GM21619 (cell line): ENCODE results near the gene NPAS3.

Source experiments
- ATAC-seq: cut with Tn5 transposase; IDR thresholded peaks from one replicate; pipeline ENCODE4 v1.9.1; 2021; ENCODE audit not compliant: unreplicated experiment

Gene NPAS3

DNA sequence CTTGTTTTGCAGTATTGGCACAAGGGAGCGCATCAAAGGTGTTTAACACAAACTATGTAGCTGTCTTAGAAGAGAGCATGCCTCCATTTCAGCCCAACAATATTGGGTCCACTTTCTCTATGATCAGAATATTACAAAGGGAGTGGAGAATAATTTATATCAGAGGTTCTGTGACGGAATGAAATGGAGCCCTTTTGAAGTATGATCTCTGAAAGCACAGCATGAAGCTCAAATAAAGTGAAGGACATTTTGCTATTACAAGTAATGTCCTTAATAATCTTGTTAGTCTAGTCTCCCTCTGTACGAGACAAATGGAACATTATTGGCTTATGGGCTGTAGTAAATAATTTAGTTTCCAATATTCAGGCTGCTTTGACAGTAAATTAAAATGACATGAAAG is 302.7 kb downstream of the NPAS3 start:
- no peak for ATAC-seq

DNA sequence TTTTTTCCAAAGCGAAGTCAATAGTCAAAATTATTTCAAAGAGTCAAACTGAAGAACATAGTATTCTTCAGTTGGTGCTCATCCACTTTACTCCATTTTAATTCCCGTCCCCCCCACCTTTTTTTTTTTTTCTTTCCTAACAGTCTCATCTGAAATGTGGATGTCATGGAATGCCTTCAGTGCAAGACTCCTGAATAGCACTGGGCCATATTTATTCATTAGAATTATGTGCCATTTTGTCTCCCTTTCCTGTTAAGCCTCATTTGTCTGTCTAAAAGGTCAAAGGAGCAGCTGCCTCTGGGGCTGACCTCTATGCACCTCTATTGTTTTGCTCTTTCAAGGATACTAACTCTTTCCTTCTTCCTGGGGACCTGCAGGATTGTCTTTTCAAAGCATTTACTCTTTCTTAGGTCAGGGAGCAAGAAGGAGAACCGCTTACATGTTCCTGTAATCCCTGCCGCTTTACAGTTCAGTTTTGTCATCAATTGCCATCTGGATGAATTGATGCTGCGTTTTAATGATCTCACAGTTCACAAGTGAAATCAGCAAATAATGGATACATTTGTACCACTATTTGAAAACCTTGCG is 310.6 kb downstream of the NPAS3 start:
- ATAC-seq, result no peak

DNA sequence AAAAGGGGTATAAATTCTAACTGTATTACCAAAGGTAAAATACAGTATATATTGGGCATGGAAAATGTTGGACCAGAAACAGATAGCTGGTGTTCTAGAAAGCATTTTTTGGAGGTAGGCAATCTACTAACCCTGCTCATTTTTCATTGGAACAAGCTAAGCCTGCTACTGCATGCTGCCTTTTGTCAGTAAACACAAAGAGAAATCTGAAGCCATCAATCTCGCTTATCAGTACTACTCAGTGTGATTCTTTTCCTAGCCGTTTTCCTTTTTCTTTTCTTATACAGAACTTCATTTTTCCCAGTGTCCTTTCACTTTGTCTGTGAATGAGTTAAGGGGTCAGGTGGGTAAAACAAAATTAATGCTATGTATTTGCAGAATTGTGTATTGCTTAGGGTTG is 312.3 kb downstream of the NPAS3 start:
- no peak for ATAC-seq

DNA sequence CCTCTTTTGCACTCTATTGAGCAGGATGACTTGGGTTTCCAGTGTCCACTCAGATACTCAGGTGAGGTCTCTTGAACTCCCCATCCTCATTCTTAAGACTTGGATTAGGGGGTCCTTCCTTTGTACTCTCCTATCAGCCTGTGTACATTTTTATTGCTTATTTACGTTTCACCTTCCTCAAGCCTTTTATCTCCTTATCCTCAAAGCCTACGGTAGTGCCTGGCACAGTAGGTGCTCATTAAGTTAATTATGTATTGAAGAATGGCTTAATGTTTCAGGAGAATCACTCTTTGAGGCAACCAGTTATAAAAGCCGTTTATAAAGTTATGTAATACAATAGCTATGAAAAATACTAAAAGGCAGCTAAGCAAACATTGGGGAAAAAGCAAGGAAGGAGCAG is 315.7 kb downstream of the NPAS3 start:
- no peak for ATAC-seq

DNA sequence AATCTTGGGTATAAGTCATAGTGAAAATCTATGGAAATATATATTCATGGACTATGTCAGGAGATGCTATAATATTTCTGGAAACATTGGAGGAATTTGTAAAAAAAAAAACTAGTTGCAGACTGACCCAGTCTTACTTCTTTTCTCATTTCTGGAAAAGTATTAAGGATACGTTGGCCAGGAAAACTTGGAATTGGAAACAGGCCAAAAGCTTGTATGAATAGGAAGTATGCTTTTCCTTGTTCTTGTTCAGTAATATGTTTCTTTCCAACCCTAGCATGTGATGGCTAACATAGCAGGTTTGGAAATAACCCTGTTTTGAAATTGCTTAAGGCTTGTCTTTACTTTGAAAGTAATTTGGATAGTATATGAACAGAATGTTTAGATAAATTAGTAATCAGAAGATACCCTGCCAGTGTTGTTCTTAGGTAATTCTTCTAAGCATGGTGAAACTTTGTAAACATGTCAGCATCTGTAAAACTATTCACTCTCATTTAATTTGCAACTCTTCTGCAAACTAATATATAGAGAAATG is 316.2 kb downstream of the NPAS3 start:
- no peak for ATAC-seq

DNA sequence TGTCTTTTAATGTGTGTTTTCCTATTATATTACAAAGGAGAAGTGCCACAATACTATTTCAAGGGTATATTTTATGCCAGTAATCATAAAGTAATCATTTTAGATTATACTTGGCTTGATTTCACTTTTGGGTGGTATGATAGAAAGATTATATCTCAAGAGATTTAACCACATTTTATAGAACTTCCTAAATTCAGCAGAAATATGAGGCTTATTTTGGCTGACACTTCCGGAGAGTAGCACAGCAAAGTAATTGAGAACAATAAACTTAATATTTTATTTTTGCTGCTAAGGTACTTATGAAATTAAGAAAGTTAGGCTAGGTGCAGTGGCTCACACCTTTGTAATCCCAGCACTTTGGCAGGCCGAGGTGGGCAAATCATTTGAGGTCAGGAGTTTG is 319.1 kb downstream of the NPAS3 start:
- ATAC-seq, result no peak

DNA sequence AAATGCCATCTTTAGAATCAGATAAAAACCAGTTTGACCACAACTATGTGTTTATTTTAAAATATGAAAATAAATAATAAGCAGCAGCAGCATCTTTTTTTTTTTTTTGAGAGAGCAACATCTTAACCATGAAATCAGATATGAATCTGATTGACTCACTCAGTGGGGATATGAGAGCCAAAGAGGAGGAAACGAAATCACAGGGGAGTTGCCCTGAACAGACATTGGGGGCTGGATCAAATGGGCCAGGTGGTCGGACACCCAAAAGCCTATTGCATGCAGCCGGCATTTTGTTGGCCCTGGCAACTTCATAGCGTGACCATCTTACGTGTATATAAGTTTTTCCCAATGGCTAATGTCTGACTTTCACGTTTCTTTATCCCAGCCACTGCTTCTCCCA is 321.1 kb downstream of the NPAS3 start:
- ATAC-seq, result no peak

DNA sequence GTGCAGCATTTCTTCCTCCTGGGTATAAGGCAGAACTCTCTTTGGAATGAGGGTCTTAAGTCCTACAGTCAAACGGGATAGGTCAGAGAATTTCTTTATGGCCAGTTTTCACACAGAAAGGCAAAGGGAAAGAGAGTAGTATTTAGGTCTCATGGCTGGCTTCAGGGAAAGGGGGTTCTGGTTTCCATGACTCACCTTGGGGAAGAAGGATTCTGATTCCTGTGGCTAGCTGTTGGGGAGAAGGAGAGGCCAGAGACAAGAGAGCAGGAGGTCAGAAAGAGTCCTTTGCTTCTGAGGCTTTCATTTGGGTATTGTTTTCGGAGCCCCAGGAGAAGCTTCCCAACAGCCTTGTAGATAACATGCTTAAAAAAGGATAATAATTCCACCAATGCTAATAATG is 332.5 kb downstream of the NPAS3 start:
- no peak for ATAC-seq

DNA sequence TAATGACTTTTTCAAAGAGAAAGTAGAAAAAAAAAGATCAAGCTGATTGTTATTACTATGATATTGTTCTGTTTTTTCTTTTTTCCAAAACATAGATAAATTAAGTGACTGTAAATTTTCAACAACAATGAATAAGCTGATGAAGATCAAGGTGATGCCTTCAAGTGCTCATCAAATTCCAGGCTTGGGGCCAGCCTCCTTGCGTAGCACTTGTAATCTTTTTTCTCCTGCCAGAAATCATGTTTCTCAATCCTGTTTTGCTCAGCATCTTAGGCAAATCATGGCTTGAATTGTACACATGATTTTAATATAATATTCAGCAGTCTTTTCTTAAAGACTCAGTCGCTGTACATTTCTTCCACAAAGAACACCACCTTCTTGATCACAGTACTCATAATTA is 333.2 kb downstream of the NPAS3 start:
- ATAC-seq, result no peak

DNA sequence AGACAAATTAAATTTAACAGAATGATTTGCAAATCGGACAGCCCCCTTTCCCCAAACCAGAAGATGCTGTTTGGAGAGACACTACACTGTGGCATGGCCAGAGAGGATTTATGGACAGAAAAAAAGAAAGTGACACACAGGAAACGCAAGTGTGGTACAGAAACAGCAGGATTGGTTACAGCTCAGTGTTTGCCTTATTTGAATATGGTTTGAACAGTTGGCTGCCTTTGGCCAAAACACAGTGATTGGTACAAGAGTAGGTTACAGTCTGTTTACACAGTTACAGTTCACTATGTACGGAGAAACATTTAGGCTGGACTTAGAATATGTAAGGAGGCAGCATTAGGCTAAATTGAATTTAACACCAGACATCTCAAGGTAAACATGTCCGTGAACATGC is 335.3 kb downstream of the NPAS3 start:
- ATAC-seq, result no peak

DNA sequence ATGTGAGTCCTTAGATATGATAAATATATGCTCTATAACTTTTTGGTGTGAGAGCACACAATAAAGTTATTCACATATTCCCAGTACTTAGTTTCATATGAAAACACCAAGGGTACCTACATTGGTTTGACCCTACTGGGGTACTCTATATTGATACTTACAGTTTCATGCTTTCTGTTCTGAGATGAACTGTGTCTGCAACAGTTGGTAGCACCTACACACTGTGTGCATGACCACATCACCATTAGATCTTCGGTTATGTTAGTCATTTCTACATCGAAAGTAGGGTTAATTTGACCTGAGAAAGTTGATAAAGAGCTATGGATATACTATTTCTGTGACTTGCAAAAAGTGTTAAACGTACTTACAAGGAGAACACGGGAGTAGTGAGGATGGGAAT is 337.2 kb downstream of the NPAS3 start:
- ATAC-seq, result no peak

DNA sequence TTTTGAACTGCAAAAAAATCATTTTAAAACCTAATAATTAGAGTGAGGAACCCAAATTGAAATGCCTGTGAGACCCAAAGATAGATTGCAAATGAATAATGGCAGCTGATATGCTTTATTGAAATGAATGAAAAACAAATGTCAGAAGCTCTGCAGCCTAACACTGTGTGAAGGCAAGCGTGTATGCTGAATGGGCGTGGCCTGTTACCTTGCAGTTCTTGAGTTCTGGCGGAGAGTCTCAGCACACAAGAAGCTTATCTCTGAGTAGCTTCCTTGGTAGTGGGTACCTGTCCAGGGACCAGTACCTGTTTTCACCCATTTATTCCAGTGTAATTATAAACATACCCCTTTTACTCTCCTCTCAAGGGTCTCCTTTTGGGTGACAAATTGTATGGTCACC is 341.2 kb downstream of the NPAS3 start:
- no peak for ATAC-seq

DNA sequence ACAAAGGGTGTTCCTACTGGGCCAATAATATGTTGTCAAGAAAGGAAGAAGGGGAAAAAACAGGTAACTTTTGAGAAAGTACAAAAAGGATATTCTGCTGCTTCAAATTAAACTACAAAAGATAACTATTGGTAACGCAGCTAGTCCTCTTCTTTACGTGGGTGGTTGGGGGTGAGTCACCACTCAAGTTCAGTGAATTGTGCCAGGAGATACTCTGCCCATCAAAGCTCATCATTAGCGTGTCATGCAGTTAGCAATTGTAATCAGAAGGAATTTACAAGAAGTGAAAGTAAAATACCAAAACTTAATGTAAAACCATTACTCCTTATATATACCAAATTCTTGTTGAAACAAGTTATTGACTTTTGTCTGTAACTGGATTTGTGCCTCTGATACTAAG is 342.0 kb downstream of the NPAS3 start:
- ATAC-seq, result no peak

DNA sequence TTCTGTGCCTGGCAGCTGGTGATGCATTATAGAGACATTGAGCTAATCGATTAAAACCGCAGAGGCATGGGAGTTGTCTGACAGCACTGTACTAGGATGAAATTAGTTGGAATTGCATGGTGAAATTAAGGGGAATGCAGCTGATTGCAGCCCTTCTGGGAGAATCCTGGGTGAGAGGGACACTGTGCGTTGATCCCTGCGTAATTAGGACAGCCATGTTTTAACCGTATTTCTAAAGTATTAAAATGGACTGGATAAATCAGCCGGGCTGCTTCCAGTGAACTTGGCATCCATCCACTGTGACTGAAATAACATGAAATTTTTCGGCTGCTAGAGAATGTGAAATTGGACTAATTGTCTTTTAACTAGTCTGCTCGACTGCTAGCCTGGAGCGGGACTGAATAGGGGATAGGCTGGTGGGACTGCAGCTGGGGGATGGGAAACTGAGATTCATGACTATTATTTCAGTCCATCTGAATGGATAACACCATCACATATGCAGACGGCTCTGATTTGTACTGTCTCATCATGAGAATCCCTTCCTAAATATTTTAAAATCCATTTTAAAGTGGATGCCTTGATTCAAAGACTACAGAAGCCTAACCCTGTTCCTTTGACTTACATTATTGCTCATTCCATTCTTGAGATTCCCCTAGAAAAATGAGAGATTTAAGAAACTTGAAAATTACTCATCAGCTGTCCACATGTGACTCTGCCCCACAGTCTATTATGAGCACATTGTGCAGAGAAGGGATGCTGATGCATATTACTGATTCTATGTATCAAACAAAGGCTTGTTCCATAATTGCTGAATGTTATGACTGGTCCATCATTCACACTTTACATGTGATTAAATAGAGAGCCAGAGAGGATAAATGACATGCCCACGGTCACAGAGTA is 343.9 kb downstream of the NPAS3 start:
- no peak for ATAC-seq

DNA sequence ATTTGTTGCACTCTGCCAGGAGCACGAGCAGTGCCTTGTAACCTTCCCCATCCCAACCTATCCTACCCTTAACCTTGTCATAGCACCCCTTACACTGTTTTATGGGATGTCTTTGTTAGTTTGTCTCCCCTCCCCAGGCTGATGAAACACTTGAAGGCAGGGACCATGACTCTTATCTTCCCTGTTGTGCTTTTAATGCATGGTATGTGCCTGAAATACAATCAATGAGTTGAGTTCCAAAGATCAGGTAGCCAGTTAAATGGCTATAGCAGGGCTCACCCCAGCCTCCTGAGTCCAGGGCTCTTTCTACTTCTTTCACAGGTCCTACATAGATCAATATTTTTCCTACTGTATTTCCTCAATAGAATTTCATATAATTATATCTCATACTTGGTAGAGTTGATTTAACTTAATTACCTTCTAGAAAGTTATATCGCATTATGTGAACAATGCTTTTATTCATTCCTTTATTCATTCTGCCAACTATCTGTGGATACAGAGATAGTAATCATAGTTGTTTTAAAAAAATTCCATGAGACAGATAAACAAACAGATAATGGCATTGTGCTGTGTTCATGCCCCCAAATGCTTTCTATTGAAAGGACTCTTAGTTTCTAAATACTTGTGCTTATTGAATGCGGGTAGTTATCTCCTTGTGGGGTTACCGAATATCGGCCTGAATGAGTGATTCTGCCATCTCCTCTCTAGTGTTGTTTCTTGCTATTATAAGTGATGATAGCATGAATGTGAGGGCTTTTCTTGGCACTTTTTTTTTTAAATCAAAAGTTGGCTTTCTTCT is 347.4 kb downstream of the NPAS3 start:
- ATAC-seq, result no peak

DNA sequence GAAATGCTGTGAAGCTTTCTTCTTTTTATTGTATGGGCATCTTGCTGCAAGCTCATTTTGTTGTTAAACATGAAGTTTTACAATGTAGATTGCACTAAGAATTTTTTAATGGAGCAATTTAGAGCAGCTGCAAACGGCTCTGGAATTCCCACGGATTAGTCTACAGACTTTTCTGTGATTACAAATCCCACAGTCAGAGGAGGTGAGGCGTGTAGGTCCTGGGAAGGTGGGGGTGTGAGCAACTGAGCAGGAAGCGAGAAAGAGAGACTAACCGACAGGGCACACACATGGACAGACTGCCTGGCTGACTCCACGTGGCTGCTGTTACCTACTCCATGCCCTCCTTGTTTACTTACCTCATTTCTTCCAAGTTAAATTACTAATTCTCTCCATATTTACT is 348.5 kb downstream of the NPAS3 start:
- no peak for ATAC-seq

DNA sequence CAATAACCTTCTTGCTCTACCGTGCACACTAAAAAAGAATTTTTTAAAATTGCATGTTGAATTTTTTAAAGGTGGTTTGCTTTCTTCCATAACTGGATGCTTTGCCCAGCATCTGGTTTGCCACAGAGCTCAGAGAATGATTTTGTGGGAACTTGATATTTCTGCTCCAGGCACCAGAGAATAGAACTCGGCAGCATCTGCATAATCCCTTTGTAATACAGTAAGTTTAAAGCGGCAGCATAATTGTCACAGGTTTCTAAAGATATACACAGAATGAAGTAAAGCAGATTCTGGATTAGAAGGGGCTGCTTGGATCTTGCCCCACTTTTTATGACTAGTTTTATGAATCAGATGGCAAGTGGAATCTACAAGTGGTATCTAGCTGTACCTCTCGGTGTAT is 352.0 kb downstream of the NPAS3 start:
- ATAC-seq, result no peak

DNA sequence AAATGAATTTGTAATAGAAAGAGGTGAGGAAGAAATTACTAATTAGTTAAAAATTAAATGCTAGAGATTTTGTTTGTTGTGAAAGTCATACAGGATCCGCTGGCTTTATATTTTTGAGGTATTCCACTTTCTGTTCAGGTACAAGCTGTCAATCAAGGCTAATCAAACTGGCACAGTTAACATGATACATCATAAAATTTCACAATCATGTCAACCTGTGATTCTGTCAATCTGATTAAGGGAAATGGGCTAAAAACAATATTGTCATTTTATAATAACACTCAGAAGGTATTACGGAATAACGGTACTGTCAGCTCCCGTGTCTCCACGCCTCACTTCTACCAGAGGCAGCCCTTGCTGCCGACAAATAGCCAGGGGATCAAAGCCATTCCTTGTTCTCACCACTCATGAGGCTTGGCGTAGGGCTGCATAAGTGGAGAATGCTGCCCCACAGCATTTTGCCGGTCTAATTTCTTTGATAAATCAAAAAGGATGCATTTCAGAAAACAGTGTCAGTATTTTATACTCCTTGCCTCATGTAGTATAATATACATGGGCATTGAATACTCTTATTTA is 352.9 kb downstream of the NPAS3 start:
- ATAC-seq, result no peak

DNA sequence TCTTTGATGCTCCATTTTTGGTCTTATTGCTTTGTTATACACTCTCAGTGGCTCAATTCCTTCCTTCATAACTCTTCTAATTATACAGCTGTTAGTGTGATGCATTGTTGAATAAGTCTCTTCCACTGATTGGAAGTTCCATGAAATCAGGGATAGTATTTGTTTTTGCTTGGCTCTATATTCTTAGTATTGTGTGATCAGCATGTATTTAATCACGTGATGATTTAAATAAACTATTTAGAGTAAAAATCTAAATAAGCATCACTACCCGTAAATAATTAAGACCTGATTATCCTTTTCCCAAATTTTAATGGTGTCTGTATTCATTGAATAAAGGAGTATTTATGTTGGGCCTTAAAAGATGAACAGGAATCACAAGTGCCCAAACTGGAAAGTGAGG is 355.7 kb downstream of the NPAS3 start:
- ATAC-seq, result no peak

DNA sequence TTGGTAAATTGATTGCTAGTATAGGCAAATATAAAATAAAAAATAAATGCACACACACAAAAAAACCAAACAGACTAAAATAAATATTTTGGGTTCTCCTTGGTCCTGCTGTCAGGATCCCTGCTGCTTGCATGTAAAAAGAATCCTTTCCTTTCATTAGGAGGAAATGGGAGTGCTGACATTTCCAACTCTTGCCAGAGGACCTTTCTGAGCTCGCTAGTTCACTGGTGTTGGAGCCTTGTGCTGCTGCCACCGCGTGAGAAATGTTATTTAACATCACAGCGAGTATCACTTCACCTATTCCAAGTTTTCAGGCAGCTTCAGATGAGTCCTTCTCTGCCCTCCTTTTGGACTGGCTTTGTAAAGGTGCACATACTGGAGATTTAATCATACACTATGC is 358.9 kb downstream of the NPAS3 start:
- no peak for ATAC-seq

DNA sequence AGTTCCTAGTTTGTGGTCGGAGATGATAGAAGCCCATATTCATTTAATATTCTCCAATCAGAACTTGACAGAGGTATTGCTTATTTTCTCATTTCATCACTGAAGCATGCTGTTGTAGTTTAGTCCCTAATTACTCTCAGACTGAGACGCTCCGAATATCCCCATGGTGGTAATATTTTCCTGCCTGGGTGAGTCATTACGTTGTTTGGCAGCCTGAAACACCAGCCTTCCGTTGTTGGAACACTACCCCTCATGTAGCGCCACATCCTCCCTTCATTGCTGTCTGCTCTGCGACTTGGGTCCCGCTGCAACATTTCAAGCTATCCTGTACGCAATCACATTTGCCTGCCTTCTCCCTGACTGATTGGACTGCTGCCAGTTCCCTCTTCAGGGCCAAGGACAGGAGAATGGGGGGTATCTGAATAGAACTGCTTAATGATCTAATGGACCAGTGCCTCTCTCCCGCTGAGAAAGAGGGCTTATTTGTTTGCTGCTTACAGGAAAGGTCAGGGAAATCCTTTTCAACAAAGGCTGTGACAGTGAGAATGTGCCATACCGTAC is 369.1 kb downstream of the NPAS3 start:
- no peak for ATAC-seq
